Parathyroid adenoma (tissue), 2 donors: ENCODE measurements around the gene PTH2R.

Experiments
- H2AFZ ChIP-seq: fragments of 300-600 bp; sonication (generic); one replicate; pipeline ENCODE4 v1.7.0; 2017; ENCODE audit warnings: antibody characterized with exemption, mild to moderate bottlenecking
- H3K27ac ChIP-seq: fragments of 300-600 bp; sonication (generic); one replicate; pipeline ENCODE4 v1.7.0; 2017
- H3K27me3 ChIP-seq: fragments of 300-600 bp; sonication (generic); one replicate; pipeline ENCODE4 v1.7.0; 2017; ENCODE audit warnings: low read length; ENCODE audit not compliant: control insufficient read depth, insufficient read depth
- H3K36me3 ChIP-seq: fragments of 300-600 bp; sonication (generic); one replicate; pipeline ENCODE4 v1.7.0; 2017; ENCODE audit warnings: low read length; ENCODE audit not compliant: control insufficient read depth, insufficient read depth
- H3K4me1 ChIP-seq: fragments of 300-600 bp; sonication (generic); one replicate; pipeline ENCODE4 v1.7.0; 2017; ENCODE audit warnings: control low read depth
- H3K4me2 ChIP-seq: fragments of 300-600 bp; sonication (generic); one replicate; pipeline ENCODE4 v1.7.0; 2017; ENCODE audit warnings: low read length
- H3K4me3 ChIP-seq: fragments of 300-600 bp; sonication (generic); one replicate; pipeline ENCODE4 v1.7.0; 2017; ENCODE audit warnings: low read depth, low read length
- H3K79me2 ChIP-seq: fragments of 300-600 bp; sonication (generic); one replicate; pipeline ENCODE4 v1.7.0; 2017; ENCODE audit warnings: control low read depth
- H3K9ac ChIP-seq: fragments of 300-600 bp; sonication (generic); one replicate; pipeline ENCODE4 v1.7.0; 2017; ENCODE audit warnings: mild to moderate bottlenecking
- H3K9me3 ChIP-seq: fragments of 300-600 bp; sonication (generic); one replicate; pipeline ENCODE4 v1.7.0; 2017; ENCODE audit warnings: low read length; ENCODE audit not compliant: control insufficient read depth
- CTCF ChIP-seq: fragments of 300-600 bp; sonication (generic); IDR thresholded peaks from one replicate; pipeline ENCODE4 v1.7.0; 2017; ENCODE audit warnings: antibody characterized with exemption, mild to moderate bottlenecking
- donor health status: primary hyperparathyroidism.

PTH2R gene

GRCh38 chr2:208542465-208543041 lies 136.0 kb downstream of the PTH2R start:
- no peak overlapping the region for H3K9ac ChIP-seq
- H3K4me1 ChIP-seq = no peaks in the 10 kb centered on the region
- no peaks in the 10 kb centered on the region for H3K9me3 ChIP-seq
- no peaks in the 10 kb centered on the region for H3K79me2 ChIP-seq
- no peak for TF ChIP-seq CTCF
- H3K4me3 ChIP-seq = no peak overlapping the region
- H2AFZ ChIP-seq = no peak overlapping the region
- H3K27me3 ChIP-seq = no peaks in the 10 kb centered on the region
- no peak overlapping the region for H3K27ac ChIP-seq
- H3K4me2 ChIP-seq = no peak overlapping the region
- no peaks in the 10 kb centered on the region for H3K36me3 ChIP-seq
